ENCODE data around the gene DNAJB8. TPM values are rescaled to one million over a fixed set of nuclear protein-coding genes. Genes with fewer than 3 reads are reported as not detected.

The DNAJB8 gene
- polyA plus RNA-seq, 1 experiment, result not detected

GRCh38 chr3:128455116-128455515 lies 11.6 kb downstream of the DNAJB8 start:
- Histone ChIP-seq H3K4me3 (ENCODE audit: low read depth, low read length) (no peak overlapping the region), H3K36me3 (ENCODE audit: control insufficient read depth, insufficient read depth, low read length) (no peaks in the 10 kb centered on the region), H3K27me3 (ENCODE audit: control insufficient read depth, insufficient read depth, low read length) (peaks cover 23% of the 10 kb centered on the region)
- CTCF ChIA-PET, result interaction anchor here (1.2 to 1.4 kb wide), 2 partner anchors 27 to 30 kb away, joined by 3 to 4 read pairs; no protein-coding TSS in a partner anchor
- TF ChIP-seq, protein P1, sequence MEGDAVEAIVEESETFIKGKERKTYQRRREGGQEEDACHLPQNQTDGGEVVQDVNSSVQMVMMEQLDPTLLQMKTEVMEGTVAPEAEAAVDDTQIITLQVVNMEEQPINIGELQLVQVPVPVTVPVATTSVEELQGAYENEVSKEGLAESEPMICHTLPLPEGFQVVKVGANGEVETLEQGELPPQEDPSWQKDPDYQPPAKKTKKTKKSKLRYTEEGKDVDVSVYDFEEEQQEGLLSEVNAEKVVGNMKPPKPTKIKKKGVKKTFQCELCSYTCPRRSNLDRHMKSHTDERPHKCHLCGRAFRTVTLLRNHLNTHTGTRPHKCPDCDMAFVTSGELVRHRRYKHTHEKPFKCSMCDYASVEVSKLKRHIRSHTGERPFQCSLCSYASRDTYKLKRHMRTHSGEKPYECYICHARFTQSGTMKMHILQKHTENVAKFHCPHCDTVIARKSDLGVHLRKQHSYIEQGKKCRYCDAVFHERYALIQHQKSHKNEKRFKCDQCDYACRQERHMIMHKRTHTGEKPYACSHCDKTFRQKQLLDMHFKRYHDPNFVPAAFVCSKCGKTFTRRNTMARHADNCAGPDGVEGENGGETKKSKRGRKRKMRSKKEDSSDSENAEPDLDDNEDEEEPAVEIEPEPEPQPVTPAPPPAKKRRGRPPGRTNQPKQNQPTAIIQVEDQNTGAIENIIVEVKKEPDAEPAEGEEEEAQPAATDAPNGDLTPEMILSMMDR (IDR thresholded peaks at IDR 0.05; ENCODE audit: insufficient read depth, low read depth, low read length), result no peak
- no peak for DNase-seq (ENCODE audit: low read depth)
- POLR2A ChIA-PET, result no interaction called here

- Histone ChIP-seq H3K27me3 (ENCODE audit: control insufficient read depth, insufficient read depth, low read length) (peaks cover 23% of the 10 kb centered on the region), H3K36me3 (ENCODE audit: control insufficient read depth, insufficient read depth, low read length) (no peaks in the 10 kb centered on the region), H3K4me3 (ENCODE audit: low read depth, low read length) (no peak overlapping the region)
- ChIA-PET POLR2A (no interaction called here), CTCF (interaction anchor here (1.5 kb wide), 1 partner anchor 15 kb away, joined by 3 read pairs; no protein-coding TSS in a partner anchor)
- no peak for DNase-seq (ENCODE audit: low read depth)
- TF ChIP-seq, protein P1 (IDR thresholded peaks at IDR 0.05; ENCODE audit: insufficient read depth, low read depth, low read length), result no peak
Observed at GRCh38 chr3:128454310-128454618, 12.4 kb downstream of the DNAJB8 start.

GRCh38 chr3:128453501-128454309 lies 13.0 kb downstream of the DNAJB8 start:
- Histone ChIP-seq H3K36me3 (ENCODE audit: control insufficient read depth, insufficient read depth, low read length) (no peaks in the 10 kb centered on the region), H3K27me3 (ENCODE audit: control insufficient read depth, insufficient read depth, low read length) (peaks cover 23% of the 10 kb centered on the region), H3K4me3 (ENCODE audit: low read depth, low read length) (no peak overlapping the region)
- no peak for DNase-seq (ENCODE audit: low read depth)
- POLR2A ChIA-PET, result no interaction called here
- TF ChIP-seq, protein P1 (IDR thresholded peaks at IDR 0.05; ENCODE audit: insufficient read depth, low read depth, low read length), result no peak
- CTCF ChIA-PET, result interaction anchor here (1.5 kb wide), 1 partner anchor 15 kb away, joined by 3 read pairs; no protein-coding TSS in a partner anchor

DNA sequence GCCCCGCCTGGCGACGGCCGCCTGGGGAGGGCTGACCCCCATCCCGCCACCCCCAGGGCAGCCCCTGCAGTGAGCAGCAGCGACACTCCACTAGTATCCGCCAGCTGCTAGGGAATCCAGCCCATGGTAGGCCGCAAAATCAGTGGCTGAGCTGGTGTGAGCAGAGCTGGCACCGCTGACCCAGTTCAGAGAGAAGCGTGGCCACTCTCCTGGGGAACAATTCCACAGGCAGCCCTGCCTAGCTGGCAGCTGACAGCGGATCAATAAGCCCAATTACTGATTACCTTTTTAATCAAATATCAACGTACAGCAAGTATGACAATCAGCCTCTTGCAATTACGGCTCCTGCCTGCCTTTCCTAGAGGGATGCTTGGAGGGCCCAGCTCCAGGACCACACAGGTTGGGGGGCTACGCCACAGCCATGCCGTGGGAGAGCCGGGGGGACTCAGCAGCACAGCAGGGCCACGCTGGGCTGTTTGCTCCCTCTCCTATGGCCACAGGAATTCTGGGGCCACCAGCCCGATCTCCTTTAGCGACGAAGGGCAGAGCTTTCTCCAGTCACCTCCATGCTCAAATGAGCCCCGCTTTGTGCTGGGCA lies 13.9 kb downstream of the DNAJB8 start:
- ChIA-PET CTCF (interaction anchor here (0.6 to 1.5 kb wide), 2 partner anchors 14 to 200 kb away, joined by 3 read pairs; no protein-coding TSS in a partner anchor), POLR2A (no interaction called here)
- Histone ChIP-seq H3K36me3 (ENCODE audit: control insufficient read depth, insufficient read depth, low read length) (no peaks in the 10 kb centered on the region), H3K27me3 (ENCODE audit: control insufficient read depth, insufficient read depth, low read length) (peaks cover 21% of the 10 kb centered on the region), H3K4me3 (ENCODE audit: low read depth, low read length) (no peak overlapping the region)
- no peak for DNase-seq (ENCODE audit: low read depth)
- TF ChIP-seq, protein P1 (IDR thresholded peaks at IDR 0.05; ENCODE audit: insufficient read depth, low read depth, low read length), result no peak

DNA sequence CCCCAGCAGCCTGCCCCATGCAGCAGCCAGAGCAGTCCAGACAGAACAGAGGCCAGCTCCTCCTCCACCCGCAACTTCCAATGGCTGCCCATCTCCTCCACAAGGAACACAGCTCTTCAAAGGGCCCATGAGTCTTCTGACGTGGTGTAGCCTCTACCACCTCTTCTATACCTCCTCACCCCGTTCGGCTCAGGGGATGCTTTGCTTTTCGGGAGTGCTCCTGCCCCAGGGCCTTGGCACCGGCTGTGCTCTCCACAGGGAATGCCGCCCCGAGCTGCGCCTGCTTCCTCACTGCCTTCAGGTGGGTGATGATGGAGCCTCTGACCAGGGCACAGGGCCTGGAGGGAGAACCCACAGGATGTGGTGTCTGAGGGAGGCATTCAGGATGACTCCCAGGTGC lies 14.6 kb downstream of the DNAJB8 start:
- ChIA-PET CTCF (interaction anchor here (0.6 kb wide), 1 partner anchor 201 kb away, joined by 3 read pairs; no protein-coding TSS in a partner anchor), POLR2A (no interaction called here)
- no peak overlapping the region for H3K4me3 ChIP-seq (ENCODE audit: low read depth, low read length)
- DNase-seq (ENCODE audit: low read depth), result no peak
- H3K36me3 ChIP-seq (ENCODE audit: control insufficient read depth, insufficient read depth, low read length), result no peaks in the 10 kb centered on the region
- peaks cover 17% of the 10 kb centered on the region for H3K27me3 ChIP-seq (ENCODE audit: control insufficient read depth, insufficient read depth, low read length)
- TF ChIP-seq, protein P1 (IDR thresholded peaks at IDR 0.05; ENCODE audit: insufficient read depth, low read depth, low read length), result no peak
